Mesodermal cell (in vitro differentiated cells): ENCODE results near the gene KREMEN1.
"Not testable (repeated sequence)": the region's sequence is repeated elsewhere in the genome, so short reads cannot be mapped to it uniquely, and the experiment has no call there.

Source experiments
- H3K27ac ChIP-seq: 2 replicates; pipeline ENCODE4 v1.7.0; 2013; ENCODE audit warnings: mild to moderate bottlenecking, low read depth, low read length, moderate library complexity; ENCODE audit not compliant: severe bottlenecking
- H3K36me3 ChIP-seq: 2 replicates; pipeline ENCODE4 v1.7.1; 2013; ENCODE audit warnings: mild to moderate bottlenecking, low read length, moderate library complexity; ENCODE audit not compliant: control insufficient read depth, insufficient read depth
- H3K4me1 ChIP-seq: one replicate; pipeline ENCODE4 v1.7.1; 2013; ENCODE audit warnings: mild to moderate bottlenecking, low read length; ENCODE audit not compliant: insufficient read depth, control insufficient read depth, poor library complexity, severe bottlenecking
- H3K4me3 ChIP-seq: 2 replicates; pipeline ENCODE4 v1.7.0; 2013; ENCODE audit warnings: low read length, control low read depth, mild to moderate bottlenecking; ENCODE audit not compliant: insufficient read depth, poor library complexity, severe bottlenecking; ENCODE audit errors: extremely low read depth
- H3K9me3 ChIP-seq: 2 replicates; pipeline ENCODE4 v1.7.1; 2013; ENCODE audit warnings: mild to moderate bottlenecking, low read length, moderate library complexity; ENCODE audit not compliant: control insufficient read depth
- WGBS, 2 experiments: methylation state at CpG; one replicate each; pipeline ENCODE4 v1.1.5; 2013; ENCODE audit warnings: missing lambda C conversion rate in 2 of 2; ENCODE audit not compliant: insufficient coverage in 2 of 2; 5-methylcytosine and 5-hydroxymethylcytosine counted together

Gene KREMEN1

GRCh38 chr22:29032584-29032983, 40.3 kb upstream of the KREMEN1 start:
- no peaks in the 10 kb centered on the region for H3K9me3 ChIP-seq
- 81 to 88% methylated on average over 2 of the region's 2 CpGs for WGBS, 2 experiments
- H3K4me3 ChIP-seq, result no peak overlapping the region
- peak overlapping the region; percentile 99 for H3K27ac ChIP-seq
- no peaks in the 10 kb centered on the region for H3K36me3 ChIP-seq
- H3K4me1 ChIP-seq, result peaks cover 35% of the 10 kb centered on the region

- Histone ChIP-seq H3K27ac (no peak overlapping the region), H3K4me3 (no peak overlapping the region), H3K9me3 (no peaks in the 10 kb centered on the region), H3K4me1 (peaks cover 27% of the 10 kb centered on the region), H3K36me3 (no peaks in the 10 kb centered on the region)
- WGBS, 2 experiments, result 88 to 89% methylated on average over 3 of the region's 4 CpGs
These were observed 35.4 kb upstream of the KREMEN1 start for GRCh38 chr22:29037340-29037932.

DNA sequence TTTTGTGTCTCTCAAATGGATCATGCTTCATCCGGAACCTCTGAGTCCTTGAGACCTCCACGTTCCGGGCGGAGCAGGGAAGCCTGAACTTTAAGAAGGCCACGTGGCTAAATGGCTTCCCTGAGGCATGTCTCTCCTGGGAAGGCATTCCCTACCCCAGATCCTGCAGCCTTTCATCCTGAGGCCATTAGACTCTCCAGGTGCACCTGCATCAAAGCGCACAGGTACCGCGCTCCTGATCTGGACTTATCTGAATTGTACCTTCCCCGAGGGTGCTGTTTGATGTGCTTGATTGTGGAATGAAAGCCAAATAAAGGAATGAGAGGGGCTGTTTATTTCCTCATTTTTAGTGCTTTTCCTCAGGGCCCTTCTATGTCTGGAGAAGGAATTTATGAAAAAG, 33.7 kb upstream of the KREMEN1 start:
- H3K4me3 ChIP-seq, result no peak overlapping the region
- H3K4me1 ChIP-seq, result peaks cover 37% of the 10 kb centered on the region
- H3K9me3 ChIP-seq, result no peaks in the 10 kb centered on the region
- 92% methylated on average over 9 of the region's 9 CpGs for WGBS, 2 experiments
- no peak overlapping the region for H3K27ac ChIP-seq
- H3K36me3 ChIP-seq, result no peaks in the 10 kb centered on the region

- peaks cover 42% of the 10 kb centered on the region for H3K4me1 ChIP-seq
- H3K27ac ChIP-seq, H3K9me3 ChIP-seq, H3K4me3 ChIP-seq, H3K36me3 ChIP-seq: not testable (repeated sequence)
- 100% methylated on average over 2 of the region's 4 CpGs for WGBS, 2 experiments
These were observed 33.2 kb upstream of the KREMEN1 start for GRCh38 chr22:29039684-29040083.

DNA sequence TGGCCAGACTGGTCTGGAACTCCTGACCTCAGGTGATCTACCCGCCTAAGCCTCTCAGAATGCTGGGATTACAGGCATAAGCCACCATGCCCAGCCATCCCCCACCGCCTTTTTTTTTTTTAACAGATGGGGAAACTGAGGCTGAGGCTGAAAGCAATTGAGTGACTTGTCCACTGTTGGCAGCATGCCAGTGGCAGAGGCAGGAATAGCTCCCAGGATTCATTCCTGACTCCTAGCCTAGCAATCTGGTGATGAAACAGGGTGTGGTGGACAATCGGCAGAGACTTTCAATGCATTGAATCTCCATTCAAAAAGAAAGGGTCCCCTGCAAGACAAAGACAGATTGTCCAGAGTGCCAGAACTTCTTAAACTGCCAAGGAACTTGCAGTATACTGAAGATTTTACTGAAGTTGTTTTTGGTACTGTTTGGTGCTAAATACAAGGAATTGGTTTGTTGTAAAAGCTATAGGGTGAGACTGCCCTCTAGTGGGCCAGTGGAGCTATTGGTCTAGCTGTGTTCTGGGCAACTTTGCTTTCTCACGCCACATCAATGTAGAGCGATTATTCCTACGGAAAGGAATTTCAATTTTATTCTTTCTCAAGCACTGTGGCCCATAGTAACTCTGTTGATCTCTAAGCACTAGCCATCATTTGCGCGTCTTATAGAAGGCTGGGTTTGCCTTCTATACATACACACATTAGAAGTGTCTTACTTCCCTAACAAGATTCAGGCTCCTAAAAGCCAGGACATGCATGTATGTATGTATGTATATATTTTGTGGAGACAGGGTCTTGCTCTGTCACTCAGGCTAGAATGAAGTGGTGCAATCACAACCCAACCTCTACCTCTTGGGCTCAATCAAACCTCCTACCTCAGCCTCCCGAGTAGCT, 32.2 kb upstream of the KREMEN1 start:
- WGBS, 2 experiments, result 52 to 57% methylated on average over 4 to 5 of the region's 9 CpGs
- Histone ChIP-seq H3K4me3 (no peak overlapping the region), H3K27ac (peak overlapping the region; percentile 62), H3K4me1 (peaks cover 44% of the 10 kb centered on the region), H3K36me3 (peaks cover 2% of the 10 kb centered on the region), H3K9me3 (no peaks in the 10 kb centered on the region)

- 94% methylated on average over 2 of the region's 2 CpGs; no CpG with 5 or more reads in 1 of the 2 experiments for WGBS, 2 experiments
- H3K36me3 ChIP-seq, result peaks cover 10% of the 10 kb centered on the region
- H3K27ac ChIP-seq, result peak overlapping the region; percentile 62
- no peak overlapping the region for H3K4me3 ChIP-seq
- no peaks in the 10 kb centered on the region for H3K9me3 ChIP-seq
- peaks cover 44% of the 10 kb centered on the region for H3K4me1 ChIP-seq
These were observed 31.4 kb upstream of the KREMEN1 start for GRCh38 chr22:29041408-29041807.

- WGBS, 2 experiments, result 91 to 97% methylated on average over 3 to 5 of the region's 7 CpGs
- Histone ChIP-seq H3K27ac (peak overlapping the region; percentile 92), H3K4me1 (peaks cover 44% of the 10 kb centered on the region), H3K4me3 (no peak overlapping the region), H3K36me3 (peaks cover 35% of the 10 kb centered on the region), H3K9me3 (no peaks in the 10 kb centered on the region)
These were observed 28.8 kb upstream of the KREMEN1 start for GRCh38 chr22:29043906-29044575.

DNA sequence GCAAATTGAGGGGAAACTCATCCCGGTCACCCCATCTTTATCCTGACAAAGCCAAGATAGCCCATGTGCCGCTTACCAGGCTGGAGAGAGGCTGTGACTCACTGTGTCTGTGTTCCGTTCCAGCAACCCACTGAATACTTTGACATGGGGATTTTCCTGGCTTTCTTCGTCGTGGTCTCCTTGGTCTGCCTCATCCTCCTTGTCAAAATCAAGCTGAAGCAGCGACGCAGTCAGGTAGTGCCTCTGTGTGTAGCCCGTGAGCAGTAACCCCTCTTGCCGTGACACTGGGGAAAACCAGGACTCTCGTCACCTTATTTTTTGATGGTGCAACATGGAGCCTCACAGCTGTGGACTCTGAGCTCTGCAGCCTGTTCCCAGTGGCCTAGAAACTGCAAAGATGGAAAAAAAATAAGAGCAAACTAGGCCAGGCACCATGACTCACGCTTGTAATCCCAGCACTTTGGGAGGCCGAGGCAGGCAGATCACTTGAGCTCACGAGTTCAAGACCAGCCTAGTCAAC, 28.1 kb upstream of the KREMEN1 start:
- Histone ChIP-seq H3K4me3 (no peak overlapping the region), H3K9me3 (no peaks in the 10 kb centered on the region), H3K4me1 (peaks cover 44% of the 10 kb centered on the region), H3K36me3 (peaks cover 42% of the 10 kb centered on the region), H3K27ac (peak overlapping the region; percentile 92)
- 86 to 91% methylated on average over 12 to 13 of the region's 13 CpGs for WGBS, 2 experiments

- 97% methylated on average over 19 to 30 of the region's 31 CpGs for WGBS, 2 experiments
- H3K9me3 ChIP-seq, result no peaks in the 10 kb centered on the region
These were observed 23.8 kb upstream of the KREMEN1 start for GRCh38 chr22:29048822-29049654.

DNA sequence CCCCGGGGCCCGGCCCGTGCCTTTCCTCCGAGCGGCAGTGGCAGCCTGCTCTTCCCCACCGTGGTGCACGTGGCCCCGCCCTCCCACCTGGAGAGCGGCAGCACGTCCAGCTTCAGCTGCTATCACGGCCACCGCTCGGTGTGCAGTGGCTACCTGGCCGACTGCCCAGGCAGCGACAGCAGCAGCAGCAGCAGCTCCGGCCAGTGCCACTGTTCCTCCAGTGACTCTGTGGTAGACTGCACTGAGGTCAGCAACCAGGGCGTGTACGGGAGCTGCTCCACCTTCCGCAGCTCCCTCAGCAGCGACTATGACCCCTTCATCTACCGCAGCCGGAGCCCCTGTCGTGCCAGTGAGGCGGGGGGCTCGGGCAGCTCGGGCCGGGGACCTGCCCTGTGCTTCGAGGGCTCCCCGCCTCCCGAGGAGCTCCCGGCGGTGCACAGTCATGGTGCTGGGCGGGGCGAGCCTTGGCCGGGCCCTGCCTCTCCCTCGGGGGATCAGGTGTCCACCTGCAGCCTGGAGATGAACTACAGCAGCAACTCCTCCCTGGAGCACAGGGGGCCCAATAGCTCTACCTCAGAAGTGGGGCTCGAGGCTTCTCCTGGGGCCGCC, 23.1 kb upstream of the KREMEN1 start:
- WGBS, 2 experiments, result 96% methylated on average over 36 to 37 of the region's 38 CpGs

More at GRCh38 chr22:29048822-29049654, 23.8 kb upstream of the KREMEN1 start:
- H3K4me3 ChIP-seq, result no peak overlapping the region
- peaks cover 57% of the 10 kb centered on the region for H3K36me3 ChIP-seq
- H3K27ac ChIP-seq, result no peak overlapping the region
- H3K4me1 ChIP-seq, result peaks cover 9% of the 10 kb centered on the region

More for the DNA sequence above, 23.1 kb upstream of the KREMEN1 start:
- Histone ChIP-seq H3K27ac (no peak overlapping the region), H3K4me3 (no peak overlapping the region), H3K36me3 (peaks cover 57% of the 10 kb centered on the region), H3K4me1 (peaks cover 2% of the 10 kb centered on the region), H3K9me3 (no peaks in the 10 kb centered on the region)
